ENCODE measurements around the gene RAD51AP2.

The RAD51AP2 gene

DNA sequence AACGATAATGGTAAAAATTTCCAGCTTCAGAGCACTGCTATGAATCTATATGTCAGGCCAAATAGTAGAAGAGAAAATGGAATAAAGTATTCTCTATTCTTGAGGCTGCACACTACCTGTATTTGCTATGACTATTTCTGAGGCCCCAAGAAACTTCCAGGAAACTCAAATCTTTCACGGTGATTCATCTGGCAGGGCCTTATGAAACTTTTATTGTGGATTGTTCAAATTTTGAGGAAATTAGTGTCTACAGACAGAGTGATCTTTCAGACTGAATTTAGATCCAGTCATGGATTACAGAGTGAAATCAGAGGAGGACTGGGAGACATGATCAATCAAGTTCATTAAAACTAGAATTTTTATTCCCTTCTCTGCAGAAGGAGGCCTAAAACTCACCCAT is 18.2 kb upstream of the RAD51AP2 start:
- H3K36me3 ChIP-seq (ENCODE audit: control insufficient read depth, insufficient read depth, low read length): no peaks in the 10 kb centered on the region
- H3K9ac ChIP-seq (ENCODE audit: low read length): no peak overlapping the region
- H2BK15ac ChIP-seq (replicated peaks; ENCODE audit: low read depth): no peak overlapping the region
- H2AK5ac ChIP-seq (ENCODE audit: low read length): no peak overlapping the region
- H3K27me3 ChIP-seq (ENCODE audit: insufficient read depth, low read length, poor library complexity): no peaks in the 10 kb centered on the region
- H4K8ac ChIP-seq (ENCODE audit: low read depth, low read length): no peak overlapping the region
- H3K79me1 ChIP-seq (ENCODE audit: low read length): no peaks in the 10 kb centered on the region
- no peaks in the 10 kb centered on the region for H3K4me1 ChIP-seq (ENCODE audit: control insufficient read depth, low read depth, low read length)
- no peak overlapping the region for H3K23ac ChIP-seq (ENCODE audit: low read length)
- no peak overlapping the region for H3K27ac ChIP-seq (ENCODE audit: low read depth, low read length)
- H3K4me2 ChIP-seq (ENCODE audit: low read length): no peak overlapping the region
- H4K5ac ChIP-seq (ENCODE audit: low read length): no peak overlapping the region
- no peak overlapping the region for H3K18ac ChIP-seq (ENCODE audit: low read length)
- H3K4me3 ChIP-seq (ENCODE audit: low read length): no peak overlapping the region
- H2BK5ac ChIP-seq (ENCODE audit: low read length): no peak overlapping the region
- WGBS (ENCODE audit: extremely low coverage, insufficient coverage, low lambda C conversion rate): no CpG with 5 or more reads among the region's 2 CpGs
- DNase-seq: no peak
- H3K56ac ChIP-seq (ENCODE audit: low read length): no peak overlapping the region
- no peak overlapping the region for H3K4ac ChIP-seq (ENCODE audit: low read depth, low read length)
- no peak overlapping the region for H2BK120ac ChIP-seq (ENCODE audit: low read depth, low read length)
- H3K79me2 ChIP-seq (ENCODE audit: control insufficient read depth, insufficient read depth, low read length): peaks cover 4% of the 10 kb centered on the region

DNA sequence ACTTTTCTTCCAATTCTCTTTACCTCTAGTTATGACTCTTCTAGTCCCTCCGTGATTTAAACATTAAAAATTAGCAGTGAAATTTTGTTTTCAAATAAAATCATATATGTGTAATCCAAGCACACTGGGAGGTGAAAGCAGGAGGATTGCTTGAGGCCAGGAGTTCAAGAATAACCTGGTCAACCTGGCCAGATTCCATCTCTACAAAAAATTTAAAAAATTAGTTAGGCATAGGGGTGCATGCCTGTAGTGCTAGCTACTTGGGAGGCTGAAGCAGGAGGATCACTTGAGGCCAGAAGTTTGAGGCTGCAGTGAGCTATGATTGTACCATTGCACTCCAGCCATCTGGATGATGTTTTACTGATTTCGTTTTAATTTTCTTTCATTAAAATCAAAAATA is 15.3 kb upstream of the RAD51AP2 start:
- Histone ChIP-seq H3K23ac (ENCODE audit: low read length) (no peak overlapping the region), H3K9ac (ENCODE audit: low read length) (no peak overlapping the region), H3K79me1 (ENCODE audit: low read length) (no peaks in the 10 kb centered on the region), H2BK120ac (ENCODE audit: low read depth, low read length) (no peak overlapping the region), H3K27me3 (ENCODE audit: insufficient read depth, low read length, poor library complexity) (no peaks in the 10 kb centered on the region), H3K18ac (ENCODE audit: low read length) (no peak overlapping the region), H3K36me3 (ENCODE audit: control insufficient read depth, insufficient read depth, low read length) (no peaks in the 10 kb centered on the region), H3K56ac (ENCODE audit: low read length) (no peak overlapping the region), H2AK5ac (ENCODE audit: low read length) (no peak overlapping the region), H4K8ac (ENCODE audit: low read depth, low read length) (no peak overlapping the region), H3K4me3 (ENCODE audit: low read length) (no peak overlapping the region), H3K27ac (ENCODE audit: low read depth, low read length) (no peak overlapping the region), H3K4ac (ENCODE audit: low read depth, low read length) (no peak overlapping the region), H2BK5ac (ENCODE audit: low read length) (no peak overlapping the region), H3K4me1 (ENCODE audit: control insufficient read depth, low read depth, low read length) (no peaks in the 10 kb centered on the region), H4K5ac (ENCODE audit: low read length) (no peak overlapping the region), H2BK15ac (replicated peaks; ENCODE audit: low read depth) (no peak overlapping the region), H3K4me2 (ENCODE audit: low read length) (no peak overlapping the region), H3K79me2 (ENCODE audit: control insufficient read depth, insufficient read depth, low read length) (no peaks in the 10 kb centered on the region)
- no CpG with 5 or more reads among the region's 2 CpGs for WGBS (ENCODE audit: extremely low coverage, insufficient coverage, low lambda C conversion rate)
- DNase-seq: no peak

DNA sequence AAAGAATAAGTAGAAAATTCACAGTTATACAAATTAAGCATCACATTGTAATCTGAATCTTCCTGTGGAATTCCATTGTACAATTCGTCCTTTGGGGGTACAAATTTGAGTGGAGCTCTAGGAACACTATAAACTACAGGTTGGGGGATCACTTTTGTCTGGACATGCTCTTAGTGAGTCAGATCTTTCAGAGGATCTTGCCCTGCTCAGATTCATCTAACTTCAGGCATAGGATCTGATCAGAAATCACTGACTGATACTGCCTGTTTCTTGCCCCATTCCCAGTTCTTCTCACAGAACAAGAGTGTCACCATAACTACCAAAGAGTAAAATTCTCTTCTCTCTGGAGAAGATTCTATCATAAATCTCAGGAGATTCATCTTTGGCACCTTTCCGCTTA is 11.5 kb upstream of the RAD51AP2 start:
- Histone ChIP-seq H2AK5ac (ENCODE audit: low read length) (no peak overlapping the region), H4K5ac (ENCODE audit: low read length) (no peak overlapping the region), H3K56ac (ENCODE audit: low read length) (no peak overlapping the region), H3K79me2 (ENCODE audit: control insufficient read depth, insufficient read depth, low read length) (no peaks in the 10 kb centered on the region), H3K23ac (ENCODE audit: low read length) (no peak overlapping the region), H4K8ac (ENCODE audit: low read depth, low read length) (no peak overlapping the region), H3K4me3 (ENCODE audit: low read length) (no peak overlapping the region), H3K4ac (ENCODE audit: low read depth, low read length) (no peak overlapping the region), H2BK120ac (ENCODE audit: low read depth, low read length) (no peak overlapping the region), H3K4me1 (ENCODE audit: control insufficient read depth, low read depth, low read length) (no peaks in the 10 kb centered on the region), H3K27me3 (ENCODE audit: insufficient read depth, low read length, poor library complexity) (no peaks in the 10 kb centered on the region), H3K18ac (ENCODE audit: low read length) (no peak overlapping the region), H3K9ac (ENCODE audit: low read length) (no peak overlapping the region), H2BK5ac (ENCODE audit: low read length) (no peak overlapping the region), H3K36me3 (ENCODE audit: control insufficient read depth, insufficient read depth, low read length) (no peaks in the 10 kb centered on the region), H3K79me1 (ENCODE audit: low read length) (no peaks in the 10 kb centered on the region), H2BK15ac (replicated peaks; ENCODE audit: low read depth) (no peak overlapping the region), H3K4me2 (ENCODE audit: low read length) (no peak overlapping the region), H3K27ac (ENCODE audit: low read depth, low read length) (no peak overlapping the region)
- no peak for DNase-seq
- no CpG with 5 or more reads among the region's 2 CpGs for WGBS (ENCODE audit: extremely low coverage, insufficient coverage, low lambda C conversion rate)

DNA sequence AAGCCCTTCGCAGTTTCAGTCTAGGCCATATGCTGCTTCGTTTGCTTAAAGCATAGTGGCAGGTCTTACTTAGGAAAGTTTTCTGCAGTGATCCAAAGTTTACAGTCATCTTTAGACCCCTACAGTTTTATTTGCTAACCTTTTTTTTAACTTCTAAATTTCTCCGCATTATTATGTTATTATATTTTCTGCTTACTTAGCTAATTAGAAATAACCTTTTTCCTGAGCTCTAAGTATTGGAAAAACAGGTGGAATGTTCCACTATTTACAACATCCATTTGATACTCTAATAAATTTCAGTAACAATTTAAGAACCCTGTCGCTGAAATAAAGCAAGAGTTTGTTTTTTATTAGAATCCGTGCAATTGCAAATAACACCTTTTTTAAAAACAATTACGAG is 4.1 kb upstream of the RAD51AP2 start:
- Histone ChIP-seq H3K4me3 (ENCODE audit: low read length) (no peak overlapping the region), H3K18ac (ENCODE audit: low read length) (no peak overlapping the region), H2AK5ac (ENCODE audit: low read length) (no peak overlapping the region), H4K8ac (ENCODE audit: low read depth, low read length) (no peak overlapping the region), H3K36me3 (ENCODE audit: control insufficient read depth, insufficient read depth, low read length) (no peaks in the 10 kb centered on the region), H2BK5ac (ENCODE audit: low read length) (no peak overlapping the region), H2BK120ac (ENCODE audit: low read depth, low read length) (no peak overlapping the region), H3K4ac (ENCODE audit: low read depth, low read length) (no peak overlapping the region), H3K4me2 (ENCODE audit: low read length) (no peak overlapping the region), H3K4me1 (ENCODE audit: control insufficient read depth, low read depth, low read length) (peaks cover 2% of the 10 kb centered on the region), H3K27me3 (ENCODE audit: insufficient read depth, low read length, poor library complexity) (no peaks in the 10 kb centered on the region), H3K79me2 (ENCODE audit: control insufficient read depth, insufficient read depth, low read length) (no peaks in the 10 kb centered on the region), H3K9ac (ENCODE audit: low read length) (no peak overlapping the region), H3K56ac (ENCODE audit: low read length) (no peak overlapping the region), H3K27ac (ENCODE audit: low read depth, low read length) (no peak overlapping the region), H2BK15ac (replicated peaks; ENCODE audit: low read depth) (no peak overlapping the region), H3K79me1 (ENCODE audit: low read length) (no peaks in the 10 kb centered on the region), H4K5ac (ENCODE audit: low read length) (no peak overlapping the region), H3K23ac (ENCODE audit: low read length) (no peak overlapping the region)
- no peak for DNase-seq
- WGBS (ENCODE audit: extremely low coverage, insufficient coverage, low lambda C conversion rate): no CpG with 5 or more reads among the region's 6 CpGs

DNA sequence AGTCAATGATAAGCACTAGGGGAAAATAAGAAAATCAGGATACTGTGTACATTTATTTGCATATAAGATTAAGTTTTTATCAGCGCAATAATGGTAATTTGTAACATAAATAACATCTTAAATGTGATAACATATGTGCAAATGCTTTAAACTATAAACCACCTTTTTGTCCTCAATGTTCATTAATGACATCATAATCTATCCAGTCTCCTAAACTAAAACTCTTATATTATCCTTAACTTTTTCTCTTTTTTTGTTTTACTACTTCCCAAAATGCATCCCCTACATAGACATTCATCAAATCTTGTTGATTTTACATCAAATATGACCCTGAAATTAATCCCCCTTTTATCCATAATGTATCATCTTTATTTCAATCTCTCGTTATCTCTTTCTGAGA is 3.4 kb upstream of the RAD51AP2 start:
- Histone ChIP-seq H3K4ac (ENCODE audit: low read depth, low read length) (no peak overlapping the region), H3K4me2 (ENCODE audit: low read length) (no peak overlapping the region), H3K4me1 (ENCODE audit: control insufficient read depth, low read depth, low read length) (peaks cover 2% of the 10 kb centered on the region), H3K9ac (ENCODE audit: low read length) (no peak overlapping the region), H2BK15ac (replicated peaks; ENCODE audit: low read depth) (no peak overlapping the region), H4K8ac (ENCODE audit: low read depth, low read length) (no peak overlapping the region), H4K5ac (ENCODE audit: low read length) (no peak overlapping the region), H3K18ac (ENCODE audit: low read length) (no peak overlapping the region), H2BK120ac (ENCODE audit: low read depth, low read length) (no peak overlapping the region), H3K23ac (ENCODE audit: low read length) (no peak overlapping the region), H3K56ac (ENCODE audit: low read length) (no peak overlapping the region), H3K4me3 (ENCODE audit: low read length) (no peak overlapping the region), H3K79me2 (ENCODE audit: control insufficient read depth, insufficient read depth, low read length) (no peaks in the 10 kb centered on the region), H2BK5ac (ENCODE audit: low read length) (no peak overlapping the region), H3K79me1 (ENCODE audit: low read length) (no peaks in the 10 kb centered on the region), H2AK5ac (ENCODE audit: low read length) (no peak overlapping the region), H3K27me3 (ENCODE audit: insufficient read depth, low read length, poor library complexity) (no peaks in the 10 kb centered on the region), H3K36me3 (ENCODE audit: control insufficient read depth, insufficient read depth, low read length) (no peaks in the 10 kb centered on the region), H3K27ac (ENCODE audit: low read depth, low read length) (no peak overlapping the region)
- 100% methylated on average over 1 of the region's 2 CpGs for WGBS (ENCODE audit: extremely low coverage, insufficient coverage, low lambda C conversion rate)
- no peak for DNase-seq

DNA sequence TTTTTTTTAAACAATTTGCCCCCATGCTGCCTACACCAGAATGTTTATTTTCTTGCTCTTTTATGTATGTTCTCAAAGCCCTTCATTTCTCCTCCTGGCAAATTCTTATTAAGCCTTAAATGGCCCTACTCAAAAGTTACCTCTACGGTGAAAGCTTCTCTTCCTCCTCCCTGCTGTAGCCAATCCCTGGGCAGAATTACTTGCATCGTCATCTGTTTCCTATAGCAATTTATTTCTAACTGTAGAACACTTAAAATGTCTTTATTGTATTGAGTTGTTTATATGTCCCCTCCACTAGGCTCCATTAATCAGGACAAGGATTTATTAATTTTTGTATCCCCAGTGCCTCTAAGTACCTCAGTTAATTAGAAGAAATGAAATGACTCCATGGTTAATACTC is 2.5 kb upstream of the RAD51AP2 start:
- no peak overlapping the region for H4K8ac ChIP-seq (ENCODE audit: low read depth, low read length)
- no peak for DNase-seq
- H3K4ac ChIP-seq (ENCODE audit: low read depth, low read length): no peak overlapping the region
- no peak overlapping the region for H3K4me2 ChIP-seq (ENCODE audit: low read length)
- no peaks in the 10 kb centered on the region for H3K36me3 ChIP-seq (ENCODE audit: control insufficient read depth, insufficient read depth, low read length)
- no peak overlapping the region for H3K23ac ChIP-seq (ENCODE audit: low read length)
- H2BK120ac ChIP-seq (ENCODE audit: low read depth, low read length): no peak overlapping the region
- H3K56ac ChIP-seq (ENCODE audit: low read length): no peak overlapping the region
- H3K79me2 ChIP-seq (ENCODE audit: control insufficient read depth, insufficient read depth, low read length): no peaks in the 10 kb centered on the region
- H3K79me1 ChIP-seq (ENCODE audit: low read length): no peaks in the 10 kb centered on the region
- no peak overlapping the region for H2BK15ac ChIP-seq (replicated peaks; ENCODE audit: low read depth)
- H2BK5ac ChIP-seq (ENCODE audit: low read length): no peak overlapping the region
- no peak overlapping the region for H2AK5ac ChIP-seq (ENCODE audit: low read length)
- H3K4me3 ChIP-seq (ENCODE audit: low read length): no peak overlapping the region
- WGBS (ENCODE audit: extremely low coverage, insufficient coverage, low lambda C conversion rate): no CpG with 5 or more reads among the region's 2 CpGs
- H3K9ac ChIP-seq (ENCODE audit: low read length): no peak overlapping the region
- H3K27me3 ChIP-seq (ENCODE audit: insufficient read depth, low read length, poor library complexity): no peaks in the 10 kb centered on the region
- H4K5ac ChIP-seq (ENCODE audit: low read length): no peak overlapping the region
- no peak overlapping the region for H3K27ac ChIP-seq (ENCODE audit: low read depth, low read length)
- no peak overlapping the region for H3K18ac ChIP-seq (ENCODE audit: low read length)
- H3K4me1 ChIP-seq (ENCODE audit: control insufficient read depth, low read depth, low read length): peaks cover 2% of the 10 kb centered on the region

All from mesendoderm (in vitro differentiated cells).